Large intestine (tissue), 3 donors: ENCODE data around the gene BBS1. TPM values are rescaled to one million over a fixed set of nuclear protein-coding genes. Genes with fewer than 3 reads are reported as not detected.
A peak's percentile ranks its signal among the peaks of the same experiment; 100 is the strongest.

Experiments
- DNase-seq, 2 donors: peaks; one replicate each; pipeline versions ENCODE4 v3.0.0 to v3.0.0-alpha.2; 2013
- H3K27ac ChIP-seq: one replicate; pipeline ENCODE4 v1.5.1; 2013; ENCODE audit warnings: low read length
- H3K27me3 ChIP-seq: 2 replicates; pipeline ENCODE4 v1.6.1; 2013; ENCODE audit warnings: low read length; ENCODE audit not compliant: control insufficient read depth, insufficient read depth
- H3K36me3 ChIP-seq: 2 replicates; pipeline ENCODE4 v1.6.1; 2013; ENCODE audit warnings: low read length; ENCODE audit not compliant: control insufficient read depth, insufficient read depth
- H3K4me1 ChIP-seq: one replicate; pipeline ENCODE4 v1.6.1; 2013; ENCODE audit warnings: low read length; ENCODE audit not compliant: control insufficient read depth, insufficient read depth
- H3K4me3 ChIP-seq: one replicate; pipeline ENCODE4 v1.5.1; 2013; ENCODE audit warnings: low read length
- H3K9me3 ChIP-seq: one replicate; pipeline ENCODE4 v1.6.1; 2013; ENCODE audit warnings: mild to moderate bottlenecking, low read depth, low read length, moderate library complexity; ENCODE audit not compliant: control insufficient read depth
- WGBS: methylation state at CpG from one replicate; pipeline ENCODE4 v1.1.5; 2013; ENCODE audit warnings: low lambda C conversion rate; ENCODE audit not compliant: insufficient coverage; 5-methylcytosine and 5-hydroxymethylcytosine counted together
- polyA plus RNA-seq: library from polyadenylated mRNA; unstranded; fragments of 120-200 nt; gene quantifications from one replicate; pipeline ENCODE4 v1.2.1, GENCODE V29; 2013

Gene BBS1
- polyA plus RNA-seq, 1 donor: 40.8 TPM

GRCh38 chr11:66562275-66562674, 51.8 kb downstream of the BBS1 start:
- no CpG with 5 or more reads among the region's 2 CpGs for WGBS
- H3K4me3 ChIP-seq: no peak overlapping the region
- H3K27me3 ChIP-seq: peaks cover 25% of the 10 kb centered on the region

GRCh38 chr11:66562907-66563583, 52.6 kb downstream of the BBS1 start:
- peaks cover 6% of the 10 kb centered on the region for H3K4me1 ChIP-seq
- DNase-seq: no peak

More at GRCh38 chr11:66562275-66562674, 51.8 kb downstream of the BBS1 start:
- no peak for DNase-seq
- H3K36me3 ChIP-seq: no peaks in the 10 kb centered on the region
- H3K27ac ChIP-seq: no peak overlapping the region
- peaks cover 2% of the 10 kb centered on the region for H3K9me3 ChIP-seq
- H3K4me1 ChIP-seq: peaks cover 6% of the 10 kb centered on the region

GRCh38 chr11:66563832-66564231, 53.4 kb downstream of the BBS1 start:
- no peak for DNase-seq
- peaks cover 20% of the 10 kb centered on the region for H3K27me3 ChIP-seq
- peaks cover 3% of the 10 kb centered on the region for H3K4me1 ChIP-seq
- no peaks in the 10 kb centered on the region for H3K36me3 ChIP-seq
- no peak overlapping the region for H3K27ac ChIP-seq
- H3K4me3 ChIP-seq: no peak overlapping the region
- WGBS: no CpG with 5 or more reads among the region's 10 CpGs
- peaks cover 5% of the 10 kb centered on the region for H3K9me3 ChIP-seq

More at GRCh38 chr11:66562907-66563583, 52.6 kb downstream of the BBS1 start:
- no peak overlapping the region for H3K4me3 ChIP-seq
- WGBS: no CpG with 5 or more reads among the region's 20 CpGs
- peaks cover 5% of the 10 kb centered on the region for H3K9me3 ChIP-seq
- H3K36me3 ChIP-seq: no peaks in the 10 kb centered on the region
- H3K27me3 ChIP-seq: peaks cover 25% of the 10 kb centered on the region
- no peak overlapping the region for H3K27ac ChIP-seq

GRCh38 chr11:66564538-66564937, 54.1 kb downstream of the BBS1 start:
- Histone ChIP-seq H3K27ac (no peak overlapping the region), H3K4me1 (no peaks in the 10 kb centered on the region), H3K4me3 (no peak overlapping the region), H3K27me3 (peaks cover 16% of the 10 kb centered on the region), H3K36me3 (no peaks in the 10 kb centered on the region), H3K9me3 (peaks cover 2% of the 10 kb centered on the region)
- DNase-seq: no peak
- WGBS: 95% methylated on average over 4 of the region's 14 CpGs

- peaks cover 16% of the 10 kb centered on the region for H3K27me3 ChIP-seq
- H3K27ac ChIP-seq: no peak overlapping the region
- no peak overlapping the region for H3K4me3 ChIP-seq
- peaks cover 2% of the 10 kb centered on the region for H3K9me3 ChIP-seq
- no peaks in the 10 kb centered on the region for H3K4me1 ChIP-seq
- H3K36me3 ChIP-seq: no peaks in the 10 kb centered on the region
- no CpG with 5 or more reads among the region's 5 CpGs for WGBS
- no peak for DNase-seq
Measured at GRCh38 chr11:66564984-66565383, 54.5 kb downstream of the BBS1 start.

GRCh38 chr11:66566221-66566620, 55.8 kb downstream of the BBS1 start:
- H3K27me3 ChIP-seq: peaks cover 18% of the 10 kb centered on the region
- H3K27ac ChIP-seq: no peak overlapping the region
- no peak for DNase-seq
- peaks cover 2% of the 10 kb centered on the region for H3K9me3 ChIP-seq
- no CpG with 5 or more reads among the region's 8 CpGs for WGBS
- H3K4me3 ChIP-seq: no peak overlapping the region
- no peaks in the 10 kb centered on the region for H3K4me1 ChIP-seq
- H3K36me3 ChIP-seq: no peaks in the 10 kb centered on the region

- H3K36me3 ChIP-seq: no peaks in the 10 kb centered on the region
- no CpG with 5 or more reads among the region's 15 CpGs for WGBS
- no peak overlapping the region for H3K27ac ChIP-seq
- H3K4me1 ChIP-seq: no peaks in the 10 kb centered on the region
- peaks cover 2% of the 10 kb centered on the region for H3K9me3 ChIP-seq
- H3K27me3 ChIP-seq: peaks cover 18% of the 10 kb centered on the region
- peak overlapping the region; percentile 23 for H3K4me3 ChIP-seq
- DNase-seq: no peak
Measured at GRCh38 chr11:66567787-66568123, 57.3 kb downstream of the BBS1 start.

GRCh38 chr11:66568124-66568916, 57.9 kb downstream of the BBS1 start, which contains the start of gene CTSF:
Gene CTSF (minus strand): TSS chr11:66568606. CDS start chr11:66568486, 120 bp downstream.
- DNase-seq: peak; percentile 56 to 72
- Histone ChIP-seq H3K27me3 (peaks cover 18% of the 10 kb centered on the region), H3K27ac (no peak within 1 kb of the TSS), H3K9me3 (peaks cover 2% of the 10 kb centered on the region), H3K36me3 (no peaks in the 10 kb centered on the region), H3K4me3 (peak within 1 kb of the TSS; percentile 23), H3K4me1 (no peaks in the 10 kb centered on the region)
- no CpG with 5 or more reads among the region's 77 CpGs for WGBS

GRCh38 chr11:66569076-66569475, 58.6 kb downstream of the BBS1 start:
- no peak overlapping the region for H3K27ac ChIP-seq
- DNase-seq: no peak
- no peak overlapping the region for H3K4me3 ChIP-seq
- H3K4me1 ChIP-seq: no peaks in the 10 kb centered on the region
- no CpG with 5 or more reads among the region's 7 CpGs for WGBS
- H3K36me3 ChIP-seq: no peaks in the 10 kb centered on the region
- H3K27me3 ChIP-seq: peaks cover 18% of the 10 kb centered on the region
- H3K9me3 ChIP-seq: peaks cover 2% of the 10 kb centered on the region

- H3K4me1 ChIP-seq: no peaks in the 10 kb centered on the region
- WGBS: no CpG with 5 or more reads among the region's 5 CpGs
- H3K27me3 ChIP-seq: peaks cover 18% of the 10 kb centered on the region
- no peaks in the 10 kb centered on the region for H3K36me3 ChIP-seq
- H3K27ac ChIP-seq: no peak overlapping the region
- DNase-seq: no peak
- H3K4me3 ChIP-seq: no peak overlapping the region
- peaks cover 2% of the 10 kb centered on the region for H3K9me3 ChIP-seq
Measured at GRCh38 chr11:66570079-66570849, 59.8 kb downstream of the BBS1 start.
